ENCODE data around the gene LRRC61.
A peak's percentile ranks its signal among the peaks of the same experiment; 100 is the strongest.
"Not testable (repeated sequence)": the region's sequence is repeated elsewhere in the genome, so short reads cannot be mapped to it uniquely, and the experiment has no call there.

The LRRC61 gene

GRCh38 chr7:150322833-150323681 is at the start of gene LRRC61, which contains the start of gene ACTR3C:
Gene LRRC61, plus strand, starts transcription at chr7:150323355. Its CDS starts 13,507 bp downstream, at chr7:150336862.
Gene ACTR3C, minus strand, starts transcription at chr7:150323545. Its CDS starts 28,249 bp downstream, at chr7:150295296.
- H3K4me3 ChIP-seq (ENCODE audit: low read length), result peak within 1 kb of the TSS; percentile 64
- no peaks in the 10 kb centered on the region for H3K36me3 ChIP-seq (ENCODE audit: control insufficient read depth, insufficient read depth, low read length, severe bottlenecking)
- peaks cover 11% of the 10 kb centered on the region for H3K27me3 ChIP-seq (replicated peaks; ENCODE audit: control insufficient read depth, insufficient read depth, low read length)
- no peaks in the 10 kb centered on the region for H3K9me3 ChIP-seq (ENCODE audit: control insufficient read depth, low read length)
- no peak for DNase-seq (ENCODE audit: low read depth)
- H3K9ac ChIP-seq (ENCODE audit: low read length), result no peak within 1 kb of the TSS
- H3K4me1 ChIP-seq (ENCODE audit: control insufficient read depth, insufficient read depth, low read length), result peaks cover 23% of the 10 kb centered on the region

- H3K4me1 ChIP-seq (ENCODE audit: control insufficient read depth, insufficient read depth, low read length); H3K27me3 ChIP-seq (replicated peaks; ENCODE audit: control insufficient read depth, insufficient read depth, low read length); H3K9me3 ChIP-seq (ENCODE audit: control insufficient read depth, low read length); H3K4me3 ChIP-seq (ENCODE audit: low read length); H3K36me3 ChIP-seq (ENCODE audit: control insufficient read depth, insufficient read depth, low read length, severe bottlenecking); H3K9ac ChIP-seq (ENCODE audit: low read length): not testable (repeated sequence)
- peak; percentile 60 for DNase-seq (ENCODE audit: low read depth)
Observed at GRCh38 chr7:150276132-150276695, 46.9 kb upstream of the LRRC61 start.

- H3K9ac ChIP-seq (ENCODE audit: low read length); H3K27me3 ChIP-seq (replicated peaks; ENCODE audit: control insufficient read depth, insufficient read depth, low read length); H3K36me3 ChIP-seq (ENCODE audit: control insufficient read depth, insufficient read depth, low read length, severe bottlenecking); H3K4me3 ChIP-seq (ENCODE audit: low read length); H3K9me3 ChIP-seq (ENCODE audit: control insufficient read depth, low read length); DNase-seq (ENCODE audit: low read depth); H3K4me1 ChIP-seq (ENCODE audit: control insufficient read depth, insufficient read depth, low read length): not testable (repeated sequence)
Observed at GRCh38 chr7:150278383-150278782, 44.8 kb upstream of the LRRC61 start.

GRCh38 chr7:150281681-150282403 is 41.3 kb upstream of the LRRC61 start:
- not testable (repeated sequence) for H3K4me3 ChIP-seq (ENCODE audit: low read length); DNase-seq (ENCODE audit: low read depth)

GRCh38 chr7:150283111-150283510 is 40.0 kb upstream of the LRRC61 start:
- not testable (repeated sequence) for H3K9me3 ChIP-seq (ENCODE audit: control insufficient read depth, low read length); H3K9ac ChIP-seq (ENCODE audit: low read length); DNase-seq (ENCODE audit: low read depth); H3K27me3 ChIP-seq (replicated peaks; ENCODE audit: control insufficient read depth, insufficient read depth, low read length); H3K4me1 ChIP-seq (ENCODE audit: control insufficient read depth, insufficient read depth, low read length); H3K36me3 ChIP-seq (ENCODE audit: control insufficient read depth, insufficient read depth, low read length, severe bottlenecking); H3K4me3 ChIP-seq (ENCODE audit: low read length)

More at GRCh38 chr7:150281681-150282403, 41.3 kb upstream of the LRRC61 start:
- H3K4me1 ChIP-seq (ENCODE audit: control insufficient read depth, insufficient read depth, low read length); H3K27me3 ChIP-seq (replicated peaks; ENCODE audit: control insufficient read depth, insufficient read depth, low read length); H3K9me3 ChIP-seq (ENCODE audit: control insufficient read depth, low read length); H3K36me3 ChIP-seq (ENCODE audit: control insufficient read depth, insufficient read depth, low read length, severe bottlenecking); H3K9ac ChIP-seq (ENCODE audit: low read length): not testable (repeated sequence)

- not testable (repeated sequence) for H3K27me3 ChIP-seq (replicated peaks; ENCODE audit: control insufficient read depth, insufficient read depth, low read length); H3K9ac ChIP-seq (ENCODE audit: low read length); H3K4me3 ChIP-seq (ENCODE audit: low read length); H3K36me3 ChIP-seq (ENCODE audit: control insufficient read depth, insufficient read depth, low read length, severe bottlenecking); DNase-seq (ENCODE audit: low read depth); H3K9me3 ChIP-seq (ENCODE audit: control insufficient read depth, low read length); H3K4me1 ChIP-seq (ENCODE audit: control insufficient read depth, insufficient read depth, low read length)
Observed at GRCh38 chr7:150283608-150284007, 39.5 kb upstream of the LRRC61 start.

- peak; percentile 30 for DNase-seq (ENCODE audit: low read depth)
- H3K27me3 ChIP-seq (replicated peaks; ENCODE audit: control insufficient read depth, insufficient read depth, low read length); H3K4me1 ChIP-seq (ENCODE audit: control insufficient read depth, insufficient read depth, low read length); H3K4me3 ChIP-seq (ENCODE audit: low read length); H3K36me3 ChIP-seq (ENCODE audit: control insufficient read depth, insufficient read depth, low read length, severe bottlenecking); H3K9me3 ChIP-seq (ENCODE audit: control insufficient read depth, low read length); H3K9ac ChIP-seq (ENCODE audit: low read length): not testable (repeated sequence)
Observed at GRCh38 chr7:150285849-150286754, 37.1 kb upstream of the LRRC61 start.

- H3K27me3 ChIP-seq (replicated peaks; ENCODE audit: control insufficient read depth, insufficient read depth, low read length); H3K9me3 ChIP-seq (ENCODE audit: control insufficient read depth, low read length); H3K4me1 ChIP-seq (ENCODE audit: control insufficient read depth, insufficient read depth, low read length); DNase-seq (ENCODE audit: low read depth); H3K9ac ChIP-seq (ENCODE audit: low read length); H3K4me3 ChIP-seq (ENCODE audit: low read length); H3K36me3 ChIP-seq (ENCODE audit: control insufficient read depth, insufficient read depth, low read length, severe bottlenecking): not testable (repeated sequence)
Observed at GRCh38 chr7:150287815-150288214, 35.3 kb upstream of the LRRC61 start.

- not testable (repeated sequence) for H3K4me3 ChIP-seq (ENCODE audit: low read length); H3K9me3 ChIP-seq (ENCODE audit: control insufficient read depth, low read length); H3K9ac ChIP-seq (ENCODE audit: low read length); DNase-seq (ENCODE audit: low read depth); H3K36me3 ChIP-seq (ENCODE audit: control insufficient read depth, insufficient read depth, low read length, severe bottlenecking); H3K4me1 ChIP-seq (ENCODE audit: control insufficient read depth, insufficient read depth, low read length); H3K27me3 ChIP-seq (replicated peaks; ENCODE audit: control insufficient read depth, insufficient read depth, low read length)
Observed at GRCh38 chr7:150288816-150289215, 34.3 kb upstream of the LRRC61 start.

GRCh38 chr7:150290317-150290716 is 32.8 kb upstream of the LRRC61 start:
- not testable (repeated sequence) for DNase-seq (ENCODE audit: low read depth); H3K9me3 ChIP-seq (ENCODE audit: control insufficient read depth, low read length); H3K27me3 ChIP-seq (replicated peaks; ENCODE audit: control insufficient read depth, insufficient read depth, low read length); H3K4me3 ChIP-seq (ENCODE audit: low read length); H3K4me1 ChIP-seq (ENCODE audit: control insufficient read depth, insufficient read depth, low read length); H3K9ac ChIP-seq (ENCODE audit: low read length); H3K36me3 ChIP-seq (ENCODE audit: control insufficient read depth, insufficient read depth, low read length, severe bottlenecking)
